ENCODE results near the gene LRRC31. TPM values are rescaled to one million over a fixed set of nuclear protein-coding genes. Genes with fewer than 3 reads are reported as not detected.

The LRRC31 gene
- polyA plus RNA-seq, 3 donors: not detected

DNA sequence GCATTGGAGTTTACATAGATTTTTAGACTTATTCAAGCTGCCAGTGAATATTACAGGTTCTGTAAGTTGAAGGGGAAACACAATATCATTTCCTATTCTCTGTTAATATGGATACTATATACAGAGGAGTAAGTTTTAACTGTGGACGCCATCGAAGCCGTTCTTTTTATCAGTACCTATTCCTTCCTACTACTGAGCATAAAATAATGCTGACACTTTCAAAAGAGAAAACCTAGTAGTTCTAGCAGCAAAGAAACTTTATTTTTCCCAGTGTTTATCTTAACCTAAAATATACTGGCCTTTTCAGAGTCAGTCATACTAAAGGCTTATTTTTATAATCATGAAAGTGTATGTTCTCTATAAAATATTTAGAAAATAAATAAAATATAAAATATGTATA, 14.2 kb downstream of the LRRC31 start:
- H4K20me1 ChIP-seq (ENCODE audit: insufficient read depth, low read length): no peaks in the 10 kb centered on the region
- WGBS (ENCODE audit: insufficient coverage): no CpG with 5 or more reads among the region's 3 CpGs

DNA sequence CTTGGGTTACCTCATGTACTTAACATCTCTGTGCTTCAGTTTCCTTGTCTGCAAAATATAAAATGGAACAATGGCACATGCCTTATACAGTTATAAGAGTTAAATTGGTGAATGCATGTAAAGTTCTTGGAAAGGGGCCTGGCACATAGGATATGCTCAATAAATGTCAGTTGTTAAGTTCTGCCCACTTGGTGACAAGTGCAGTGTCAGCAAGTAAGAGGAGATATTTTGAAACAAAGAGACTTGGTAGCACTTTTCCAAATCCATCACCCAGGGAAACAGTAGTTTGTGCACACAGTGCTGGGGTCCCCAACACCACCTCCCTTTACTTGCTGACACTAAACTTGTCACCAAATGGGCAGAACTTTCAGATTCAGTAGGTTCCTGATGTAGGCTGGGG, 19.1 kb downstream of the LRRC31 start:
- TF ChIP-seq, protein P1, sequence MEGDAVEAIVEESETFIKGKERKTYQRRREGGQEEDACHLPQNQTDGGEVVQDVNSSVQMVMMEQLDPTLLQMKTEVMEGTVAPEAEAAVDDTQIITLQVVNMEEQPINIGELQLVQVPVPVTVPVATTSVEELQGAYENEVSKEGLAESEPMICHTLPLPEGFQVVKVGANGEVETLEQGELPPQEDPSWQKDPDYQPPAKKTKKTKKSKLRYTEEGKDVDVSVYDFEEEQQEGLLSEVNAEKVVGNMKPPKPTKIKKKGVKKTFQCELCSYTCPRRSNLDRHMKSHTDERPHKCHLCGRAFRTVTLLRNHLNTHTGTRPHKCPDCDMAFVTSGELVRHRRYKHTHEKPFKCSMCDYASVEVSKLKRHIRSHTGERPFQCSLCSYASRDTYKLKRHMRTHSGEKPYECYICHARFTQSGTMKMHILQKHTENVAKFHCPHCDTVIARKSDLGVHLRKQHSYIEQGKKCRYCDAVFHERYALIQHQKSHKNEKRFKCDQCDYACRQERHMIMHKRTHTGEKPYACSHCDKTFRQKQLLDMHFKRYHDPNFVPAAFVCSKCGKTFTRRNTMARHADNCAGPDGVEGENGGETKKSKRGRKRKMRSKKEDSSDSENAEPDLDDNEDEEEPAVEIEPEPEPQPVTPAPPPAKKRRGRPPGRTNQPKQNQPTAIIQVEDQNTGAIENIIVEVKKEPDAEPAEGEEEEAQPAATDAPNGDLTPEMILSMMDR (IDR thresholded peaks at IDR 0.05): no peak
- no peak overlapping the region for H3K9ac ChIP-seq (ENCODE audit: insufficient read depth, low read length, poor library complexity, severe bottlenecking)
- intact Hi-C loops (cut with micrococcal nuclease): no loop called here
- H4K20me1 ChIP-seq (ENCODE audit: insufficient read depth, low read length): no peaks in the 10 kb centered on the region
- H3K9me3 Mint-ChIP-seq: no peaks in the 10 kb centered on the region
- H3K4me3 ChIP-seq (replicated peaks in 1 of 3; ENCODE audit: low read depth in 2 of 3, low read length in 3 of 3): no peak overlapping the region
- no peaks in the 10 kb centered on the region for H3K4me1 ChIP-seq (ENCODE audit: control insufficient read depth in 1 of 2, insufficient read depth in 2 of 2, low read length in 2 of 2)
- H3K79me2 ChIP-seq (ENCODE audit: insufficient read depth, low read length): no peaks in the 10 kb centered on the region
- H3K27ac Mint-ChIP-seq: no peak overlapping the region
- H3K36me3 Mint-ChIP-seq: no peaks in the 10 kb centered on the region
- no peaks in the 10 kb centered on the region for H3K36me3 ChIP-seq (replicated peaks in 1 of 2; ENCODE audit: control insufficient read depth in 1 of 2, insufficient read depth in 2 of 2, low read length in 2 of 2)
- H3K4me2 ChIP-seq (replicated peaks; ENCODE audit: extremely low read depth, low read length, poor library complexity, severe bottlenecking): no peak overlapping the region
- H3K27ac ChIP-seq (ENCODE audit: low read depth in 1 of 2, low read length in 2 of 2): no peak overlapping the region
- H3K27me3 ChIP-seq (ENCODE audit: control insufficient read depth in 2 of 2, insufficient read depth in 2 of 2, low read length in 2 of 2): no peaks in the 10 kb centered on the region
- DNase-seq: no peak
- H3K9me3 ChIP-seq (replicated peaks in 1 of 2; ENCODE audit: control insufficient read depth in 1 of 2, insufficient read depth in 1 of 2, low read length in 2 of 2): no peaks in the 10 kb centered on the region
- peaks cover 1% of the 10 kb centered on the region for H3K4me1 Mint-ChIP-seq
- H3K27me3 Mint-ChIP-seq (ENCODE audit: low read depth in 3 of 3): peaks cover 0 to 5% (median 4%) of the 10 kb centered on the region in 3 donors
- no peak overlapping the region for H2AFZ ChIP-seq (ENCODE audit: insufficient read depth, low read depth, low read length, poor library complexity, severe bottlenecking)
- no peak overlapping the region for H3K4me3 Mint-ChIP-seq

More for the DNA sequence above, 14.2 kb downstream of the LRRC31 start:
- no peaks in the 10 kb centered on the region for H3K36me3 Mint-ChIP-seq
- no peak overlapping the region for H3K4me3 Mint-ChIP-seq
- no peaks in the 10 kb centered on the region for H3K27me3 ChIP-seq (ENCODE audit: control insufficient read depth in 2 of 2, insufficient read depth in 2 of 2, low read length in 2 of 2)
- no peaks in the 10 kb centered on the region for H3K36me3 ChIP-seq (replicated peaks in 1 of 2; ENCODE audit: control insufficient read depth in 1 of 2, insufficient read depth in 2 of 2, low read length in 2 of 2)
- H3K27ac Mint-ChIP-seq: no peak overlapping the region
- H3K4me1 ChIP-seq (ENCODE audit: control insufficient read depth in 1 of 2, insufficient read depth in 2 of 2, low read length in 2 of 2): no peaks in the 10 kb centered on the region
- peaks cover 0 to 2% (median 0%) of the 10 kb centered on the region in 7 donors for H3K9me3 Mint-ChIP-seq
- H3K9me3 ChIP-seq (replicated peaks in 1 of 2; ENCODE audit: control insufficient read depth in 1 of 2, insufficient read depth in 1 of 2, low read length in 2 of 2): no peaks in the 10 kb centered on the region
- H3K4me1 Mint-ChIP-seq: no peaks in the 10 kb centered on the region
- no peak overlapping the region for H3K9ac ChIP-seq (ENCODE audit: insufficient read depth, low read length, poor library complexity, severe bottlenecking)
- no peak overlapping the region for H3K27ac ChIP-seq (ENCODE audit: low read depth in 1 of 2, low read length in 2 of 2)
- DNase-seq: no peak
- TF ChIP-seq, protein P1 (IDR thresholded peaks at IDR 0.05): no peak
- intact Hi-C loops (cut with micrococcal nuclease): no loop called here
- no peak overlapping the region for H3K4me3 ChIP-seq (replicated peaks in 1 of 3; ENCODE audit: low read depth in 2 of 3, low read length in 3 of 3)
- no peak overlapping the region for H2AFZ ChIP-seq (ENCODE audit: insufficient read depth, low read depth, low read length, poor library complexity, severe bottlenecking)
- H3K27me3 Mint-ChIP-seq (ENCODE audit: low read depth in 3 of 3): peaks cover 0 to 10% (median 9%) of the 10 kb centered on the region in 3 donors
- H3K79me2 ChIP-seq (ENCODE audit: insufficient read depth, low read length): no peaks in the 10 kb centered on the region
- H3K4me2 ChIP-seq (replicated peaks; ENCODE audit: extremely low read depth, low read length, poor library complexity, severe bottlenecking): no peak overlapping the region
